GM19035 (cell line): ENCODE measurements around the gene EPB41L2.
A peak's percentile ranks its signal among the peaks of the same experiment; 100 is the strongest.

Experiments
- ATAC-seq: cut with Tn5 transposase; IDR thresholded peaks from one replicate; pipeline ENCODE4 v1.9.1; 2021; ENCODE audit not compliant: unreplicated experiment

The EPB41L2 gene

GRCh38 chr6:130873746-130874145 is 189.3 kb downstream of the EPB41L2 start:
- no peak for ATAC-seq

- ATAC-seq = no peak
Observed at GRCh38 chr6:130872250-130873095, 190.6 kb downstream of the EPB41L2 start.

GRCh38 chr6:130870179-130870880 is 192.7 kb downstream of the EPB41L2 start:
- no peak for ATAC-seq

- no peak for ATAC-seq
Observed at GRCh38 chr6:130869681-130870080, 193.4 kb downstream of the EPB41L2 start.

- ATAC-seq = no peak
Observed at GRCh38 chr6:130865793-130866192, 197.3 kb downstream of the EPB41L2 start.

- ATAC-seq = no peak
Observed at GRCh38 chr6:130864344-130864743, 198.7 kb downstream of the EPB41L2 start.

GRCh38 chr6:130863415-130864230 is 199.4 kb downstream of the EPB41L2 start:
- no peak for ATAC-seq

GRCh38 chr6:130862370-130862769 is 200.7 kb downstream of the EPB41L2 start:
- ATAC-seq = no peak

- no peak for ATAC-seq
Observed at GRCh38 chr6:130859161-130859867, 203.7 kb downstream of the EPB41L2 start.

GRCh38 chr6:130858498-130859160 is 204.4 kb downstream of the EPB41L2 start:
- ATAC-seq = no peak

GRCh38 chr6:130858054-130858453 is 205.0 kb downstream of the EPB41L2 start:
- no peak for ATAC-seq

- ATAC-seq = no peak
Observed at GRCh38 chr6:130853555-130854183, 209.4 kb downstream of the EPB41L2 start.

GRCh38 chr6:130852844-130853554 is 210.0 kb downstream of the EPB41L2 start:
- no peak for ATAC-seq

- no peak for ATAC-seq
Observed at GRCh38 chr6:130851026-130851425, 212.0 kb downstream of the EPB41L2 start.

GRCh38 chr6:130849594-130849993 is 213.5 kb downstream of the EPB41L2 start:
- no peak for ATAC-seq

- peak; percentile 80 for ATAC-seq
Observed at GRCh38 chr6:130848945-130849344, 214.1 kb downstream of the EPB41L2 start.

- no peak for ATAC-seq
Observed at GRCh38 chr6:130847001-130847910, 215.8 kb downstream of the EPB41L2 start.

GRCh38 chr6:130846501-130846900 is 216.5 kb downstream of the EPB41L2 start:
- ATAC-seq = no peak
